ENCODE measurements around the gene CPSF6. TPM values are rescaled to one million over a fixed set of nuclear protein-coding genes. Genes with fewer than 3 reads are reported as not detected.
"Not testable (repeated sequence)": the region's sequence is repeated elsewhere in the genome, so short reads cannot be mapped to it uniquely, and the experiment has no call there.

The CPSF6 gene
- total RNA-seq, 1 experiment from 2014 or later: 124 TPM

DNA sequence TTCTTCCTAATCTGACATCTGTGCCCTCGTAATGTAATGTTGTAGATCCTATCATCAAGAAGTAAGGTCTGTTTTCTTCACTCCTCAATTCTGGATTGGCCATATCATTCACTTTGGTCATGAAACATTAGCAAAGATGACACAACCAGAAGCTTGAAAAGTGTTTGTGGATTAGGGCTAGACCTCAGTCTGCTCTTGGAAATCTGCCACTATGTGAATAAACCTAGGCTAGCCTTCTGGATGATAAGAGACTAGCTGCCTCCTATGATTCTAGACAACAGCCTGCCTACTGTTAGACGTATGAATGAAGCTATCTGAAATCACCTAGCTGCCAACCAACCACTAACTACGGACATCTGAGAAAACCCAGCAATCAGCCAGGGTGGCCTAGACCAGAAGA is 70.1 kb downstream of the CPSF6 start:
- ATAC-seq (no peak), DNase-seq (ENCODE audit: low spot score) (no peak)
- no peak for TF ChIP-seq ZNF219 (CRISPR knock-in tag; IDR thresholded peaks at IDR 0.05; ENCODE audit: borderline replicate concordance)
- TF ChIP-seq ZNF532 (CRISPR knock-in tag; IDR thresholded peaks at IDR 0.05; ENCODE audit: borderline replicate concordance): no peak
- no peak for TF ChIP-seq ZNF317 (CRISPR knock-in tag; IDR thresholded peaks at IDR 0.05; ENCODE audit: borderline replicate concordance, low read depth)
- no peak for TF ChIP-seq KAT7 (CRISPR knock-in tag; IDR thresholded peaks at IDR 0.05; ENCODE audit: borderline replicate concordance)
- H3K9me3 Mint-ChIP-seq: peaks cover 36% of the 10 kb centered on the region
- ChIA-PET CTCF (no interaction called here), POLR2A (interaction anchor here (1.1 kb wide), 1 partner anchor 10 kb away, joined by 3 read pairs; no protein-coding TSS in a partner anchor)
- peaks cover 5% of the 10 kb centered on the region for H3K36me3 Mint-ChIP-seq
- H3K27ac Mint-ChIP-seq: no peak overlapping the region
- H3K27me3 Mint-ChIP-seq (ENCODE audit: low read depth): no peaks in the 10 kb centered on the region; the same call in 1 of the 2 replicates
- no peaks in the 10 kb centered on the region for H3K4me1 Mint-ChIP-seq
- no peak overlapping the region for H3K4me3 Mint-ChIP-seq

- no peak for DNase-seq (ENCODE audit: low spot score)
- Mint-ChIP-seq H3K4me1 (peaks cover 5% of the 10 kb centered on the region; the same call in 1 of the 2 replicates), H3K36me3 (peaks cover 18% of the 10 kb centered on the region), H3K27ac (no peak overlapping the region), H3K9me3 (peaks cover 49% of the 10 kb centered on the region), H3K27me3 (ENCODE audit: low read depth) (no peaks in the 10 kb centered on the region; the same call in 1 of the 2 replicates), H3K4me3 (no peak overlapping the region)
- no peak for TF ChIP-seq FOXJ3 (CRISPR knock-in tag; IDR thresholded peaks at IDR 0.05; ENCODE audit: borderline replicate concordance)
- no peak for TF ChIP-seq ZNF317 (CRISPR knock-in tag; IDR thresholded peaks at IDR 0.05; ENCODE audit: borderline replicate concordance, low read depth)
- no peak for TF ChIP-seq JUN (CRISPR knock-in tag; IDR thresholded peaks at IDR 0.05)
- TF ChIP-seq NFYB (CRISPR knock-in tag; conservative IDR thresholded peaks at IDR 0.05; ENCODE audit: low read depth): no peak
- TF ChIP-seq SMAD3 (CRISPR knock-in tag; IDR thresholded peaks at IDR 0.05; ENCODE audit: borderline replicate concordance): no peak
- ChIA-PET POLR2A (no interaction called here), CTCF (no interaction called here)
- ATAC-seq: no peak
Measured at GRCh38 chr12:69313209-69313608, 73.8 kb downstream of the CPSF6 start.

DNA sequence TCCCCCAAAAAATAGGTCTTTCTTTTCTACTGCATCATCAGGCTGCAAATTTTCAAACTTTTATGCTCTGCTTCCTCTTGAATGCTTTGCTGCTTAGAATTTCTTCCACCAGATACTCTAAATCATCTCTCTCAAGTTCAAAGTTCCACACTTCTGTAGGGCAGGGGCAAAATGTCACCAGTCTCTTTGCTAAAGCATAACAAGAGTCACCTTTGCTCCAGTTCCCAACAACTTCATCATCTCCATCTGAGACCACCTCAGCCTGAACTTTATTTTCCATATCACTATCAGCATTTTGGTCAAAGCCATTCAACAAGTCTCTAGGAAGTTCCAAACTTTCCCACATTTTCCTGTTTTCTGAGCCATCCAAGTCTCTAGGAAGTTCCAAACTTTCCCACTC is 77.4 kb downstream of the CPSF6 start:
- CTCF ChIA-PET; H3K4me3 Mint-ChIP-seq; H3K27me3 Mint-ChIP-seq (ENCODE audit: low read depth); H3K4me1 Mint-ChIP-seq; POLR2A ChIA-PET; H3K27ac Mint-ChIP-seq; ATAC-seq; DNase-seq (ENCODE audit: low spot score): not testable (repeated sequence)
- H3K36me3 Mint-ChIP-seq: peaks cover 26% of the 10 kb centered on the region
- H3K9me3 Mint-ChIP-seq: peaks cover 60% of the 10 kb centered on the region

GRCh38 chr12:69317233-69317632 is 77.9 kb downstream of the CPSF6 start:
- H3K4me1 Mint-ChIP-seq; H3K27ac Mint-ChIP-seq; H3K4me3 Mint-ChIP-seq; POLR2A ChIA-PET; H3K27me3 Mint-ChIP-seq (ENCODE audit: low read depth); CTCF ChIA-PET; DNase-seq (ENCODE audit: low spot score); ATAC-seq: not testable (repeated sequence)
- H3K36me3 Mint-ChIP-seq: peaks cover 26% of the 10 kb centered on the region
- peaks cover 60% of the 10 kb centered on the region for H3K9me3 Mint-ChIP-seq

- CTCF ChIA-PET: no interaction called here
- Mint-ChIP-seq H3K27me3 (ENCODE audit: low read depth) (peaks cover 2% of the 10 kb centered on the region; the same call in 1 of the 2 replicates), H3K27ac (no peak overlapping the region), H3K4me3 (no peak overlapping the region), H3K9me3 (peaks cover 56% of the 10 kb centered on the region), H3K4me1 (peaks cover 13% of the 10 kb centered on the region), H3K36me3 (peaks cover 26% of the 10 kb centered on the region)
- ATAC-seq (no peak), DNase-seq (ENCODE audit: low spot score) (no peak)
- TF ChIP-seq, protein P1, sequence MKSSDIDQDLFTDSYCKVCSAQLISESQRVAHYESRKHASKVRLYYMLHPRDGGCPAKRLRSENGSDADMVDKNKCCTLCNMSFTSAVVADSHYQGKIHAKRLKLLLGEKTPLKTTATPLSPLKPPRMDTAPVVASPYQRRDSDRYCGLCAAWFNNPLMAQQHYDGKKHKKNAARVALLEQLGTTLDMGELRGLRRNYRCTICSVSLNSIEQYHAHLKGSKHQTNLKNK (CRISPR knock-in tag; IDR thresholded peaks at IDR 0.05): no peak
- TF ChIP-seq ZNF532 (CRISPR knock-in tag; IDR thresholded peaks at IDR 0.05; ENCODE audit: borderline replicate concordance) (no peak), SMAD4 (CRISPR knock-in tag; IDR thresholded peaks at IDR 0.05) (no peak), FOXP1 (CRISPR knock-in tag; IDR thresholded peaks at IDR 0.05; ENCODE audit: borderline replicate concordance) (no peak)
- POLR2A ChIA-PET: no interaction called here
Measured at GRCh38 chr12:69318225-69318624, 78.9 kb downstream of the CPSF6 start.
